IMR-90 (cell line): ENCODE measurements around the gene PTCH1. TPM values are rescaled to one million over a fixed set of nuclear protein-coding genes. Genes with fewer than 3 reads are reported as not detected.

ENCODE experiments used
- ATAC-seq: fragments of 200-7000 bp; cut with Tn5 transposase; 2 replicates; pipeline ENCODE4 v1.9.1; 2020; ENCODE audit warnings: low read depth, mild to moderate bottlenecking, moderate library complexity
- BruUV-seq: library from RNA; stranded (reverse); fragments of 400-500 nt; replicated peaks from 2 replicates; lab custom pipeline; 2021; lab: Mats Ljungman, UMichigan
- CTCF ChIA-PET: fragments of 300-600 bp; formaldehyde crosslinking; extraction: SDS; loops from one replicate; lab custom pipeline; 2021; ENCODE audit warnings: antibody characterized with exemption; lab: Yijun Ruan, JAX
- POLR2A ChIA-PET: fragments of 300-600 bp; sonication (Branson Sonifier 250); formaldehyde crosslinking; loops from one replicate; lab custom pipeline; 2022; ENCODE audit warnings: antibody characterized with exemption; ENCODE audit not compliant: unreplicated experiment; lab: Charles Lee
- DNase-seq: peaks from one replicate; pipeline ENCODE4 v3.0.0; 2013
- H2AFZ ChIP-seq: replicated peaks from 2 replicates; pipeline ENCODE3; 2013; ENCODE audit warnings: low read length, mild to moderate bottlenecking; ENCODE audit not compliant: poor library complexity
- H2AK5ac ChIP-seq: 2 replicates; pipeline ENCODE4 v1.6.1; 2013; ENCODE audit warnings: low read depth, low read length, inconsistent platforms
- H2AK9ac ChIP-seq: replicated peaks from 2 replicates; pipeline ENCODE3; 2013; ENCODE audit warnings: mild to moderate bottlenecking, low read depth, low read length, moderate library complexity; ENCODE audit not compliant: poor library complexity
- H2BK120ac ChIP-seq: 2 replicates; pipeline ENCODE4 v1.6.1; 2013; ENCODE audit warnings: low read depth, low read length, inconsistent platforms
- H2BK15ac ChIP-seq: 3 replicates; pipeline ENCODE4 v1.6.1; 2013; ENCODE audit warnings: low read depth, low read length, inconsistent platforms
- H2BK20ac ChIP-seq: 2 replicates; pipeline ENCODE4 v1.6.1; 2013; ENCODE audit warnings: low read depth, mild to moderate bottlenecking, inconsistent platforms, low read length, moderate library complexity
- H2BK5ac ChIP-seq: 2 replicates; pipeline ENCODE4 v1.6.1; 2013; ENCODE audit warnings: mild to moderate bottlenecking, low read depth, low read length, inconsistent platforms; ENCODE audit not compliant: poor library complexity, severe bottlenecking
- H3K14ac ChIP-seq: replicated peaks from 2 replicates; pipeline ENCODE4 v1.6.1; 2013; ENCODE audit warnings: low read depth, low read length, inconsistent platforms
- H3K18ac ChIP-seq: 2 replicates; pipeline ENCODE4 v1.6.1; 2013; ENCODE audit warnings: low read depth, low read length, control low read depth
- H3K23ac ChIP-seq: 2 replicates; pipeline ENCODE4 v1.6.1; 2013; ENCODE audit warnings: low read depth, low read length, inconsistent platforms
- H3K27ac ChIP-seq: 2 replicates; pipeline ENCODE4 v1.5.1; 2013; ENCODE audit warnings: mild to moderate bottlenecking, control low read depth, low read length; ENCODE audit not compliant: insufficient read depth
- H3K27me3 ChIP-seq: 2 replicates; pipeline ENCODE4 v1.6.1; 2013; ENCODE audit warnings: low read length; ENCODE audit not compliant: control insufficient read depth, insufficient read depth
- H3K36me3 ChIP-seq: 2 replicates; pipeline ENCODE4 v1.6.1; 2013; ENCODE audit warnings: low read length, mixed read lengths; ENCODE audit not compliant: control insufficient read depth, insufficient read depth
- H3K4ac ChIP-seq: 2 replicates; pipeline ENCODE4 v1.6.1; 2013; ENCODE audit warnings: low read depth, low read length, inconsistent platforms
- H3K4me1 ChIP-seq: 2 replicates; pipeline ENCODE4 v1.6.1; 2013; ENCODE audit warnings: low read length, mixed read lengths; ENCODE audit not compliant: control insufficient read depth, insufficient read depth
- H3K4me2 ChIP-seq: 2 replicates; pipeline ENCODE4 v1.6.1; 2013; ENCODE audit warnings: low read depth, mild to moderate bottlenecking, control low read depth, low read length, moderate library complexity
- H3K4me3 ChIP-seq: 2 replicates; pipeline ENCODE4 v1.5.1; 2013; ENCODE audit warnings: low read depth, mild to moderate bottlenecking, control low read depth, low read length, moderate library complexity; ENCODE audit not compliant: insufficient read depth
- H3K56ac ChIP-seq: 2 replicates; pipeline ENCODE4 v1.6.1; 2013; ENCODE audit warnings: low read length, inconsistent platforms; ENCODE audit not compliant: insufficient read depth; ENCODE audit errors: extremely low read depth
- H3K79me1 ChIP-seq, 2 experiments: 2 replicates each; pipeline ENCODE4 v1.6.1; 2013; ENCODE audit warnings: low read length in 2 of 2, inconsistent platforms in 1 of 2, low read depth in 1 of 2
- H3K9ac ChIP-seq: 2 replicates; pipeline ENCODE4 v1.6.1; 2013; ENCODE audit warnings: low read depth, low read length, control low read depth
- H3K9me1 ChIP-seq: 2 replicates; pipeline ENCODE4 v1.6.1; 2013; ENCODE audit warnings: low read length, inconsistent platforms; ENCODE audit not compliant: insufficient read depth
- H3K9me3 ChIP-seq: 2 replicates; pipeline ENCODE4 v1.6.1; 2013; ENCODE audit warnings: low read length; ENCODE audit not compliant: control insufficient read depth, insufficient read depth
- H4K20me1 ChIP-seq: 2 replicates; pipeline ENCODE4 v1.6.1; 2013; ENCODE audit warnings: low read length, inconsistent platforms; ENCODE audit not compliant: insufficient read depth
- H4K5ac ChIP-seq: 2 replicates; pipeline ENCODE4 v1.6.1; 2013; ENCODE audit warnings: mild to moderate bottlenecking, low read depth, low read length, control low read depth
- H4K8ac ChIP-seq, 2 experiments: 2 replicates each; pipeline ENCODE4 v1.6.1; 2013; ENCODE audit warnings: low read depth in 2 of 2, low read length in 2 of 2, control low read depth in 1 of 2, inconsistent platforms in 1 of 2
- H4K91ac ChIP-seq: 2 replicates; pipeline ENCODE4 v1.6.1; 2013; ENCODE audit warnings: low read depth, low read length, inconsistent platforms; ENCODE audit not compliant: insufficient read depth
- CEBPB ChIP-seq: IDR thresholded peaks from 2 replicates; pipeline ENCODE4 v1.6.1; 2012; ENCODE audit warnings: low read depth, low read length, improper control_type of control experiment
- FOS ChIP-seq: fragments of 150-350 bp; IDR thresholded peaks from 2 replicates; pipeline ENCODE4 v1.6.1; 2016; ENCODE audit warnings: low read depth, low read length
- MAFK ChIP-seq: IDR thresholded peaks from 2 replicates; pipeline ENCODE4 v1.6.1; 2012; ENCODE audit warnings: low read depth, low read length, improper control_type of control experiment
- MAZ ChIP-seq: IDR thresholded peaks from 2 replicates; pipeline ENCODE4 v1.6.1; 2012; ENCODE audit warnings: low read depth, mild to moderate bottlenecking, low read length, improper control_type of control experiment, moderate library complexity, borderline replicate concordance
- MXI1 ChIP-seq: IDR thresholded peaks from 2 replicates; pipeline ENCODE4 v1.6.1; 2012; ENCODE audit warnings: low read depth, mild to moderate bottlenecking, low read length, moderate library complexity, borderline replicate concordance
- NFE2L2 ChIP-seq: fragments of 150-350 bp; IDR thresholded peaks from 2 replicates; pipeline ENCODE4 v1.6.1; 2016; ENCODE audit warnings: low read depth, mild to moderate bottlenecking, low read length
- RAD21 ChIP-seq: IDR thresholded peaks from 2 replicates; pipeline ENCODE4 v1.6.1; 2012; ENCODE audit warnings: low read length, improper control_type of control experiment
- RCOR1 ChIP-seq: IDR thresholded peaks from 2 replicates; pipeline ENCODE4 v1.6.1; 2012; ENCODE audit warnings: mild to moderate bottlenecking, low read length, improper control_type of control experiment; ENCODE audit not compliant: insufficient replicate concordance
- RFX5 ChIP-seq: IDR thresholded peaks from 2 replicates; pipeline ENCODE4 v1.8.0; 2012; ENCODE audit warnings: low read depth, mild to moderate bottlenecking, low read length, moderate library complexity
- WGBS, 2 experiments: methylation state at CpG; one replicate each; pipeline versions ENCODE4 v1.1.5 to v1.1.7; 2013; ENCODE audit warnings: missing lambda C conversion rate in 2 of 2; ENCODE audit not compliant: insufficient read length in 1 of 2; ENCODE audit errors: extremely low coverage in 2 of 2; 5-methylcytosine and 5-hydroxymethylcytosine counted together
- dilution Hi-C: fragments of 300-500 bp; cut with HindIII; formaldehyde crosslinking; loops from one replicate; pipeline ENCODE4 v1.14.3; 2018; ENCODE audit warnings: low sequenced_read_pairs; ENCODE audit not compliant: unreplicated experiment
- in situ Hi-C: fragments of 300-500 bp; cut with MboI; formaldehyde crosslinking; loops from 3 replicates; pipeline ENCODE4 v1.14.3; 2019; ENCODE audit warnings: low sequenced_read_pairs, inconsistent platforms, mixed read lengths
- intact Hi-C: fragments of 100-400 bp; cut with micrococcal nuclease; formaldehyde crosslinking; loops from 2 replicates; pipeline ENCODE4 v1.10.0; 2022
- polyA plus RNA-seq, 3 experiments: library from polyadenylated mRNA; depleted of rRNA; stranded (reverse); fragments of >200 nt; gene quantifications; 2 replicates each; pipeline ENCODE4 v1.2.3, GENCODE V29; 2012; ENCODE audit warnings: low replicate concordance in 1 of 3
- total RNA-seq: library from RNA; depleted of rRNA; stranded (reverse); fragments of >200 nt; gene quantifications from 2 replicates; pipeline ENCODE4 v1.2.3, GENCODE V29; 2012
- TF ChIP-seq, protein P1 (sequence below): conservative IDR thresholded peaks from 2 replicates; pipeline ENCODE4 v1.5.1; 2012; ENCODE audit warnings: mild to moderate bottlenecking, low read depth, low read length, improper control_type of control experiment
- TF ChIP-seq, protein P2 (sequence below): fragments of 150-350 bp; IDR thresholded peaks from 2 replicates; pipeline ENCODE4 v1.6.1; 2017; ENCODE audit warnings: mild to moderate bottlenecking, antibody characterized with exemption, low read length, low read depth
- TF ChIP-seq, protein P3 (sequence below): fragments of 150-350 bp; IDR thresholded peaks from 2 replicates; pipeline ENCODE4 v1.6.1; 2016; ENCODE audit warnings: low read depth, mild to moderate bottlenecking, low read length, moderate library complexity, borderline replicate concordance

PTCH1 gene
- total and polyA plus RNA-seq, 2 of the 4 experiments (the other 2 are of a cell fraction), result 4.1 to 5.0 TPM

DNA sequence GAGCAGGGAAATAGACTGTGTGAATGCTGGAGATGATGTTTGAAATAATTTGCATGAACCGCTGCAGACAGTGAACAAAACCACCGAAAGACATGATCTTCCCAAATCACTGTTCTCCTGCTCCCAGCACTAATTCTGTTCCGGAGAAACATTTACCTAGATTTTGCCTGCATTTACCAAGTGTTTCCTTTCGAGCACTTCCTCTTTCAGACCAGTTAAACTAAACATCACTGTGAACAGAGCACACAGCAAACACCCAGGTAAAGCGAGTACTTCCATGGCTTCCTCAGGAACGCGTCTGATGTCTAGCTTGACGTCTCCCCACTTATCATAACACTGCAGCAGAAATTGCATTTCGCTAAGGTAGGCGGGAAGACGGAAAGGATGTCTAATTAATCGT lies 45.1 kb upstream of the PTCH1 start:
- no peak overlapping the region for H3K56ac ChIP-seq
- H3K18ac ChIP-seq, result no peak overlapping the region
- H4K5ac ChIP-seq, result no peak overlapping the region
- dilution Hi-C loops, result no loop called here
- no peak overlapping the region for H3K9ac ChIP-seq
- H3K36me3 ChIP-seq, result no peaks in the 10 kb centered on the region
- no peaks in the 10 kb centered on the region for H3K4me1 ChIP-seq
- no peak overlapping the region for H2AK5ac ChIP-seq
- ATAC-seq, result no peak
- in situ Hi-C loops, result no loop called here
- no peak overlapping the region for H3K4me2 ChIP-seq
- no CpG with 5 or more reads among the region's 12 CpGs for WGBS, 2 experiments
- H4K91ac ChIP-seq, result no peak overlapping the region
- no peak overlapping the region for H2BK120ac ChIP-seq
- no peaks in the 10 kb centered on the region for H4K20me1 ChIP-seq
- no peak overlapping the region for H2BK15ac ChIP-seq
- H3K27me3 ChIP-seq, result peaks cover 20% of the 10 kb centered on the region
- no peak for DNase-seq
- no peak overlapping the region for H2AFZ ChIP-seq
- no peaks in the 10 kb centered on the region for H3K9me3 ChIP-seq
- BruUV-seq, result no TSS peak
- H2AK9ac ChIP-seq, result no peak overlapping the region
- H2BK20ac ChIP-seq, result no peak overlapping the region
- peaks cover 4% of the 10 kb centered on the region for H3K9me1 ChIP-seq
- no peak overlapping the region for H3K27ac ChIP-seq
- CTCF ChIA-PET, result no interaction called here
- H4K8ac ChIP-seq, result no peak overlapping the region
- no peak overlapping the region for H3K14ac ChIP-seq
- no peak overlapping the region for H3K4me3 ChIP-seq
- H2BK5ac ChIP-seq, result no peak overlapping the region
- no peak overlapping the region for H3K23ac ChIP-seq
- POLR2A ChIA-PET, result no interaction called here
- intact Hi-C loops, result no loop called here
- no peak for TF ChIP-seq MXI1
- TF ChIP-seq MAZ, result no peak
- no peak for TF ChIP-seq MAFK
- no peak for TF ChIP-seq RFX5
- no peak for TF ChIP-seq CEBPB
- TF ChIP-seq NFE2L2, result no peak
- no peak for TF ChIP-seq RCOR1
- TF ChIP-seq FOS, result no peak
- no peak for TF ChIP-seq RAD21
- TF ChIP-seq, protein P1, sequence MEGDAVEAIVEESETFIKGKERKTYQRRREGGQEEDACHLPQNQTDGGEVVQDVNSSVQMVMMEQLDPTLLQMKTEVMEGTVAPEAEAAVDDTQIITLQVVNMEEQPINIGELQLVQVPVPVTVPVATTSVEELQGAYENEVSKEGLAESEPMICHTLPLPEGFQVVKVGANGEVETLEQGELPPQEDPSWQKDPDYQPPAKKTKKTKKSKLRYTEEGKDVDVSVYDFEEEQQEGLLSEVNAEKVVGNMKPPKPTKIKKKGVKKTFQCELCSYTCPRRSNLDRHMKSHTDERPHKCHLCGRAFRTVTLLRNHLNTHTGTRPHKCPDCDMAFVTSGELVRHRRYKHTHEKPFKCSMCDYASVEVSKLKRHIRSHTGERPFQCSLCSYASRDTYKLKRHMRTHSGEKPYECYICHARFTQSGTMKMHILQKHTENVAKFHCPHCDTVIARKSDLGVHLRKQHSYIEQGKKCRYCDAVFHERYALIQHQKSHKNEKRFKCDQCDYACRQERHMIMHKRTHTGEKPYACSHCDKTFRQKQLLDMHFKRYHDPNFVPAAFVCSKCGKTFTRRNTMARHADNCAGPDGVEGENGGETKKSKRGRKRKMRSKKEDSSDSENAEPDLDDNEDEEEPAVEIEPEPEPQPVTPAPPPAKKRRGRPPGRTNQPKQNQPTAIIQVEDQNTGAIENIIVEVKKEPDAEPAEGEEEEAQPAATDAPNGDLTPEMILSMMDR, result no peak
- TF ChIP-seq, protein P2, sequence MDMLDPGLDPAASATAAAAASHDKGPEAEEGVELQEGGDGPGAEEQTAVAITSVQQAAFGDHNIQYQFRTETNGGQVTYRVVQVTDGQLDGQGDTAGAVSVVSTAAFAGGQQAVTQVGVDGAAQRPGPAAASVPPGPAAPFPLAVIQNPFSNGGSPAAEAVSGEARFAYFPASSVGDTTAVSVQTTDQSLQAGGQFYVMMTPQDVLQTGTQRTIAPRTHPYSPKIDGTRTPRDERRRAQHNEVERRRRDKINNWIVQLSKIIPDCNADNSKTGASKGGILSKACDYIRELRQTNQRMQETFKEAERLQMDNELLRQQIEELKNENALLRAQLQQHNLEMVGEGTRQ, result no peak
- TF ChIP-seq, protein P3, sequence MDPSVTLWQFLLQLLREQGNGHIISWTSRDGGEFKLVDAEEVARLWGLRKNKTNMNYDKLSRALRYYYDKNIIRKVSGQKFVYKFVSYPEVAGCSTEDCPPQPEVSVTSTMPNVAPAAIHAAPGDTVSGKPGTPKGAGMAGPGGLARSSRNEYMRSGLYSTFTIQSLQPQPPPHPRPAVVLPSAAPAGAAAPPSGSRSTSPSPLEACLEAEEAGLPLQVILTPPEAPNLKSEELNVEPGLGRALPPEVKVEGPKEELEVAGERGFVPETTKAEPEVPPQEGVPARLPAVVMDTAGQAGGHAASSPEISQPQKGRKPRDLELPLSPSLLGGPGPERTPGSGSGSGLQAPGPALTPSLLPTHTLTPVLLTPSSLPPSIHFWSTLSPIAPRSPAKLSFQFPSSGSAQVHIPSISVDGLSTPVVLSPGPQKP, result no peak
- H3K79me1 ChIP-seq, result no peaks in the 10 kb centered on the region
- H3K4ac ChIP-seq, result no peak overlapping the region
